HCT116 (cell line): ENCODE results near the gene POU5F2. TPM values are rescaled to one million over a fixed set of nuclear protein-coding genes. Genes with fewer than 3 reads are reported as not detected.

Experiments used
- ATAC-seq: fragments of 200-7000 bp; cut with Tn5 transposase; 2 replicates; pipeline ENCODE4 v1.9.1; 2020; ENCODE audit warnings: mild to moderate bottlenecking, moderate library complexity
- Bru-seq: library from RNA; stranded (reverse); fragments of 400-500 nt; gene quantifications from one replicate; lab custom pipeline; 2021; lab: Mats Ljungman, UMichigan
- BruChase-seq, 2 experiments: library from RNA; stranded (reverse); fragments of 400-500 nt; gene quantifications; one replicate each; lab custom pipeline; 2021; lab: Mats Ljungman, UMichigan
- BruUV-seq: library from RNA; stranded (reverse); fragments of 400-500 nt; replicated peaks from 2 replicates; lab custom pipeline; 2021; lab: Mats Ljungman, UMichigan
- CTCF ChIA-PET: fragments of 300-600 bp; sonication (Branson Sonifier 250); formaldehyde crosslinking; loops from one replicate; lab custom pipeline; 2021; ENCODE audit warnings: antibody characterized with exemption; lab: Charles Lee
- POLR2A ChIA-PET: fragments of 300-600, 350-600 bp; sonication (Branson Sonifier 250); formaldehyde crosslinking; loops from one replicate; lab custom pipeline; 2021; ENCODE audit warnings: antibody characterized with exemption; lab: Charles Lee
- RAD21 ChIA-PET, 2 experiments: fragments of 300-600 bp; sonication (Branson Sonifier 250); formaldehyde crosslinking; loops; one replicate each; lab custom pipeline; 2023; ENCODE audit warnings: low total read pairs in 2 of 2; ENCODE audit not compliant: uncharacterized antibody in 2 of 2, unreplicated experiment in 2 of 2, low non-redundant PET in 1 of 2; lab: Charles Lee
- DNase-seq: peaks from one replicate; pipeline ENCODE4 v3.0.0-alpha.2; 2010; ENCODE audit warnings: low read depth, low spot score
- H2AFZ ChIP-seq: fragments of 200-600 bp; shearing (Covaris generic), sonication (generic); 2 replicates; pipeline ENCODE4 v1.6.1; 2017; ENCODE audit warnings: low read depth, mixed run types, mixed read lengths, antibody characterized with exemption, low read length; ENCODE audit not compliant: poor library complexity, severe bottlenecking
- H3K27ac ChIP-seq: 2 replicates; pipeline ENCODE4 v1.5.1; 2012; ENCODE audit warnings: low read depth, low read length
- H3K27me3 ChIP-seq: fragments of 200-600 bp; sonication (generic); 2 replicates; pipeline ENCODE4 v1.6.1; 2016; ENCODE audit warnings: mixed run types, low read length, mixed read lengths; ENCODE audit not compliant: insufficient read depth
- H3K36me3 ChIP-seq, 2 experiments: fragments of 200-500 bp in 1 of 2; fragments of 200-600 bp in 1 of 2; sonication (Bioruptor generic) in 1 of 2; sonication (generic) in 1 of 2; 2 replicates each; pipeline versions ENCODE4 v1.5.1 to v1.6.1; 2014 to 2016; ENCODE audit warnings: low read length in 2 of 2, inconsistent platforms in 1 of 2, mixed read lengths in 1 of 2, mixed run types in 1 of 2; ENCODE audit not compliant: insufficient read depth in 2 of 2, control insufficient read depth in 1 of 2
- H3K4me1 ChIP-seq, 2 experiments: fragments of 200-600 bp in 1 of 2; sonication (generic) in 1 of 2; 2 replicates each; pipeline versions ENCODE4 v1.5.1 to v1.6.1; 2012 to 2017; ENCODE audit warnings: low read length in 2 of 2, inconsistent platforms in 1 of 2, mild to moderate bottlenecking in 1 of 2, mixed read lengths in 1 of 2, mixed run types in 1 of 2, moderate library complexity in 1 of 2; ENCODE audit not compliant: insufficient read depth in 2 of 2, control insufficient read depth in 1 of 2
- H3K4me2 ChIP-seq: fragments of 200-600 bp; sonication (generic); 2 replicates; pipeline ENCODE4 v1.6.1; 2017; ENCODE audit warnings: mixed run types, low read length, mixed read lengths
- H3K4me3 ChIP-seq, 2 experiments: fragments of 200-600 bp in 1 of 2; sonication (generic) in 1 of 2; replicated peaks in 1 of 2; 2 replicates each; pipeline ENCODE4 v1.5.1; 2011 to 2016; ENCODE audit warnings: low read length in 2 of 2, control low read depth in 1 of 2, low read depth in 1 of 2, mild to moderate bottlenecking in 1 of 2, mixed read lengths in 1 of 2, mixed run types in 1 of 2
- H3K79me2 ChIP-seq: fragments of 200-600 bp; sonication (generic); 2 replicates; pipeline ENCODE4 v1.6.1; 2017; ENCODE audit warnings: mild to moderate bottlenecking, mixed run types, low read length, moderate library complexity, mixed read lengths; ENCODE audit not compliant: insufficient read depth
- H3K9ac ChIP-seq: fragments of 200-600 bp; sonication (generic); 2 replicates; pipeline ENCODE4 v1.6.1; 2016; ENCODE audit warnings: low read length, mixed read lengths
- H3K9me2 ChIP-seq: fragments of 200-600 bp; sonication (generic), shearing (Covaris generic); 2 replicates; pipeline ENCODE4 v1.6.1; 2017; ENCODE audit warnings: mixed run types, mild to moderate bottlenecking, moderate library complexity; ENCODE audit not compliant: insufficient read depth
- H3K9me3 ChIP-seq, 2 experiments: fragments of 200-500 bp in 1 of 2; fragments of 200-600 bp in 1 of 2; sonication (Bioruptor generic) in 1 of 2; sonication (generic) in 1 of 2; 2 replicates each; pipeline ENCODE4 v1.6.1; 2014 to 2017; ENCODE audit warnings: low read length in 2 of 2, mixed read lengths in 2 of 2, inconsistent platforms in 1 of 2, low read depth in 1 of 2, mild to moderate bottlenecking in 1 of 2, mixed run types in 1 of 2, moderate library complexity in 1 of 2; ENCODE audit not compliant: control insufficient read depth in 1 of 2, insufficient read depth in 1 of 2
- H4K20me1 ChIP-seq: fragments of 200-600 bp; sonication (generic), shearing (Covaris generic); 2 replicates; pipeline ENCODE4 v1.6.1; 2017; ENCODE audit warnings: mixed run types, mild to moderate bottlenecking, moderate library complexity; ENCODE audit not compliant: insufficient read depth
- ATF3 ChIP-seq: IDR thresholded peaks from 2 replicates; pipeline ENCODE4 v1.6.1; 2012
- CEBPB ChIP-seq: IDR thresholded peaks from 2 replicates; pipeline ENCODE4 v1.6.1; 2012; ENCODE audit warnings: low read depth
- EGR1 ChIP-seq: IDR thresholded peaks from 2 replicates; pipeline ENCODE4 v1.6.1; 2012; ENCODE audit warnings: low read depth
- ELF1 ChIP-seq: IDR thresholded peaks from 2 replicates; pipeline ENCODE4 v1.6.1; 2012; ENCODE audit warnings: low read depth, borderline replicate concordance
- EZH2 ChIP-seq: fragments of 200-600 bp; sonication (generic); IDR thresholded peaks from 2 replicates; pipeline ENCODE4 v1.6.1; 2017; ENCODE audit warnings: antibody characterized with exemption, mixed run types
- JUND ChIP-seq: IDR thresholded peaks from 2 replicates; pipeline ENCODE4 v1.6.1; 2012
- POLR2AphosphoS5 ChIP-seq: IDR thresholded peaks from 2 replicates; pipeline ENCODE4 v1.6.1; 2011; ENCODE audit warnings: mild to moderate bottlenecking, low read depth, low read length, moderate library complexity
- RAD21 ChIP-seq: IDR thresholded peaks from 2 replicates; pipeline ENCODE4 v1.6.1; 2012; ENCODE audit warnings: low read depth, mild to moderate bottlenecking
- SIN3A ChIP-seq: IDR thresholded peaks from 2 replicates; pipeline ENCODE4 v1.6.1; 2012; ENCODE audit warnings: low read depth
- SP1 ChIP-seq: IDR thresholded peaks from 2 replicates; pipeline ENCODE4 v1.6.1; 2012; ENCODE audit warnings: low read depth
- SRF ChIP-seq: IDR thresholded peaks from 2 replicates; pipeline ENCODE4 v1.6.1; 2012; ENCODE audit warnings: low read depth
- TCF7L2 ChIP-seq: IDR thresholded peaks from 2 replicates; pipeline ENCODE4 v1.7.0; 2011; ENCODE audit warnings: borderline replicate concordance, inconsistent platforms; ENCODE audit not compliant: insufficient read depth, insufficient read length; ENCODE audit errors: extremely low read depth
- YY1 ChIP-seq: IDR thresholded peaks from 2 replicates; pipeline ENCODE4 v1.6.1; 2011; ENCODE audit warnings: low read length, low read depth, moderate library complexity, mild to moderate bottlenecking; ENCODE audit not compliant: insufficient replicate concordance; ENCODE audit errors: extremely low read depth
- ZFX ChIP-seq: fragments of 450-650 bp; IDR thresholded peaks from 2 replicates; pipeline ENCODE4 v1.6.1; 2017
- intact Hi-C: fragments of 100-400 bp; cut with micrococcal nuclease; formaldehyde crosslinking; loops from 2 replicates; pipeline ENCODE4 v1.10.0; 2022
- long read RNA-seq: library from polyadenylated mRNA; unstranded; transcript quantifications from one replicate; pipeline ENCODE4 v2.0.0, GENCODE V29; 2021; ENCODE audit not compliant: unreplicated experiment
- polyA plus RNA-seq: library from polyadenylated mRNA; unstranded; fragments of >200 nt; gene quantifications from 2 replicates; pipeline ENCODE4 v1.2.1, GENCODE V29; 2012; ENCODE audit warnings: missing spikeins
- total RNA-seq: library from RNA; stranded (reverse); gene quantifications from one replicate; pipeline ENCODE4 v1.2.1, GENCODE V29; 2021; ENCODE audit not compliant: unreplicated experiment
- TF ChIP-seq, protein P1 (sequence below), 3 experiments: fragments of 200-600 bp in 1 of 3; sonication (generic) in 1 of 3; IDR thresholded peaks in 2 of 3; conservative IDR thresholded peaks in 1 of 3; 2 replicates each; pipeline ENCODE4 v1.5.1; 2012 to 2017; ENCODE audit warnings: low read depth in 2 of 3, low read length in 2 of 3, antibody characterized with exemption in 1 of 3, borderline replicate concordance in 1 of 3, control low read depth in 1 of 3, mild to moderate bottlenecking in 1 of 3, mixed read lengths in 1 of 3, mixed run types in 1 of 3, moderate library complexity in 1 of 3; ENCODE audit not compliant: insufficient read depth in 1 of 3

POU5F2 gene
- total RNA-seq (0.44 TPM), Bru-seq, nascent RNA (percentile 64 among the genes with signal in this experiment), BruChase-seq, experiment 1, labeled RNA remaining after a 6-hour chase (percentile 48 among the genes with signal in this experiment), BruChase-seq, experiment 2, labeled RNA remaining after a 2-hour chase (percentile 66 among the genes with signal in this experiment)
- under 0.01 and 0.01 TPM in 2 replicates for polyA plus RNA-seq
- long read RNA-seq = 0 reads

- Histone ChIP-seq H3K4me1 (no peaks in the 10 kb centered on the region), H3K9me3 (no peaks in the 10 kb centered on the region), H2AFZ (no peak within 1 kb of the TSS), H3K36me3 (no peaks in the 10 kb centered on the region), H3K27ac (no peak within 1 kb of the TSS), H3K27me3 (no peaks in the 10 kb centered on the region), H3K4me2 (no peak within 1 kb of the TSS), H3K79me2 (no peaks in the 10 kb centered on the region), H4K20me1 (no peaks in the 10 kb centered on the region), H3K9ac (no peak within 1 kb of the TSS), H3K4me3 (no peak within 1 kb of the TSS), H3K9me2 (no peaks in the 10 kb centered on the region)
- no TSS peak for BruUV-seq
- intact Hi-C loops = no loop called here
- ATAC-seq (peak; percentile 32; the same call in 1 of the 2 replicates), DNase-seq (no peak)
- ChIA-PET POLR2A (no interaction called here), RAD21 (no interaction called here), CTCF (no interaction called here)
- no peak for TF ChIP-seq POLR2AphosphoS5
- TF ChIP-seq, protein P1, sequence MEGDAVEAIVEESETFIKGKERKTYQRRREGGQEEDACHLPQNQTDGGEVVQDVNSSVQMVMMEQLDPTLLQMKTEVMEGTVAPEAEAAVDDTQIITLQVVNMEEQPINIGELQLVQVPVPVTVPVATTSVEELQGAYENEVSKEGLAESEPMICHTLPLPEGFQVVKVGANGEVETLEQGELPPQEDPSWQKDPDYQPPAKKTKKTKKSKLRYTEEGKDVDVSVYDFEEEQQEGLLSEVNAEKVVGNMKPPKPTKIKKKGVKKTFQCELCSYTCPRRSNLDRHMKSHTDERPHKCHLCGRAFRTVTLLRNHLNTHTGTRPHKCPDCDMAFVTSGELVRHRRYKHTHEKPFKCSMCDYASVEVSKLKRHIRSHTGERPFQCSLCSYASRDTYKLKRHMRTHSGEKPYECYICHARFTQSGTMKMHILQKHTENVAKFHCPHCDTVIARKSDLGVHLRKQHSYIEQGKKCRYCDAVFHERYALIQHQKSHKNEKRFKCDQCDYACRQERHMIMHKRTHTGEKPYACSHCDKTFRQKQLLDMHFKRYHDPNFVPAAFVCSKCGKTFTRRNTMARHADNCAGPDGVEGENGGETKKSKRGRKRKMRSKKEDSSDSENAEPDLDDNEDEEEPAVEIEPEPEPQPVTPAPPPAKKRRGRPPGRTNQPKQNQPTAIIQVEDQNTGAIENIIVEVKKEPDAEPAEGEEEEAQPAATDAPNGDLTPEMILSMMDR (IDR thresholded peaks at IDR 0.05 in 2 of 3, conservative IDR thresholded peaks at IDR 0.05 in 1 of 3; ENCODE audit: borderline replicate concordance in 1 of 3, insufficient read depth in 1 of 3, low read depth in 2 of 3, low read length in 2 of 3) = peak in 2 of 3 experiments; percentile 31 to 38; a peak in 2 of 6 replicates
Measured at GRCh38 chr5:93741136-93741811, at the start of gene POU5F2. TSS of gene POU5F2 (minus strand) at chr5:93741600. CDS start at chr5:93741563, 37 bp downstream.

DNA sequence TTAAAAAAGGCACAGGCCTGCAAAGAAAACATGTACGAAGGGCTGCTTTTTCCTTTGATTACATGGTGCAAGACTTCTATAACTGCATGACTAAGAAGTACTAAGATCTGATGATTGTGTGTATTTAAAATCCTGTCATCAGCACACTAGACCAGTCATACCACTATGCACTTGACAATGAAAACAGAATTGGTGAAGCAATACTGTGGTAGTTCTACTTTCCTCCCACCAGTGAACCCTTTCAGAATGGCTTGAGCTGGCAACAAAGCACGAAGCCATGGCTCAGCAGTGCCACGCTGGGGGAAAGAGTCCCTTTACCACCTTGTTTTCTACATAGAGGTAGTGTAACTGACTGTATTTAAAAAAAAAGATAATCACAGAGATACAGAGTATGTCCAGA lies 49.0 kb upstream of the POU5F2 start:
- Histone ChIP-seq H3K27ac (no peak overlapping the region), H3K9ac (no peak overlapping the region), H3K9me3 (no peaks in the 10 kb centered on the region), H2AFZ (no peak overlapping the region), H3K36me3 (no peaks in the 10 kb centered on the region), H3K9me2 (no peaks in the 10 kb centered on the region), H3K4me3 (no peak overlapping the region), H3K79me2 (no peaks in the 10 kb centered on the region), H3K4me2 (no peak overlapping the region), H3K4me1 (peaks cover 18 to 22% of the 10 kb centered on the region in 2 experiments), H3K27me3 (no peaks in the 10 kb centered on the region), H4K20me1 (no peaks in the 10 kb centered on the region)
- ChIA-PET CTCF (interaction anchor here (0.7 to 3.7 kb wide), 4 partner anchors 11 to 878 kb away, joined by 3 to 16 read pairs (median 4); no protein-coding TSS in a partner anchor), POLR2A (no interaction called here), RAD21 (no interaction called here)
- peak; percentile 11; the same call in 1 of the 2 replicates for ATAC-seq
- BruUV-seq = no TSS peak
- DNase-seq = no peak
- intact Hi-C loops = no loop called here
- TF ChIP-seq ZFX = no peak
- TF ChIP-seq SP1 = no peak
- TF ChIP-seq SIN3A = no peak
- TF ChIP-seq RAD21 = no peak
- TF ChIP-seq CEBPB = no peak
- TF ChIP-seq ELF1 = no peak
- TF ChIP-seq EGR1 = no peak
- no peak for TF ChIP-seq EZH2
- TF ChIP-seq SRF = no peak
- no peak for TF ChIP-seq ATF3
- no peak for TF ChIP-seq JUND
- TF ChIP-seq TCF7L2 = no peak
- no peak for TF ChIP-seq YY1
